HG03469 (cell line): ENCODE data around the gene POLR3H.
"Not testable (repeated sequence)": the region's sequence is repeated elsewhere in the genome, so short reads cannot be mapped to it uniquely, and the experiment has no call there.

Source experiments
- ATAC-seq: cut with Tn5 transposase; IDR thresholded peaks from one replicate; pipeline ENCODE4 v1.9.1; 2021; ENCODE audit warnings: mild to moderate bottlenecking, moderate library complexity, moderate number of reproducible peaks; ENCODE audit not compliant: unreplicated experiment

POLR3H gene, protein sequence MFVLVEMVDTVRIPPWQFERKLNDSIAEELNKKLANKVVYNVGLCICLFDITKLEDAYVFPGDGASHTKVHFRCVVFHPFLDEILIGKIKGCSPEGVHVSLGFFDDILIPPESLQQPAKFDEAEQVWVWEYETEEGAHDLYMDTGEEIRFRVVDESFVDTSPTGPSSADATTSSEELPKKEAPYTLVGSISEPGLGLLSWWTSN

GRCh38 chr22:41543854-41544670, at the start of gene POLR3H:
Gene POLR3H, minus strand, starts transcription at chr22:41544470. Its CDS starts 369 bp downstream, at chr22:41544101.
- peak; percentile 74 for ATAC-seq

- ATAC-seq: not testable (repeated sequence)
Measured at GRCh38 chr22:41593336-41593960, 49.2 kb upstream of the POLR3H start.

DNA sequence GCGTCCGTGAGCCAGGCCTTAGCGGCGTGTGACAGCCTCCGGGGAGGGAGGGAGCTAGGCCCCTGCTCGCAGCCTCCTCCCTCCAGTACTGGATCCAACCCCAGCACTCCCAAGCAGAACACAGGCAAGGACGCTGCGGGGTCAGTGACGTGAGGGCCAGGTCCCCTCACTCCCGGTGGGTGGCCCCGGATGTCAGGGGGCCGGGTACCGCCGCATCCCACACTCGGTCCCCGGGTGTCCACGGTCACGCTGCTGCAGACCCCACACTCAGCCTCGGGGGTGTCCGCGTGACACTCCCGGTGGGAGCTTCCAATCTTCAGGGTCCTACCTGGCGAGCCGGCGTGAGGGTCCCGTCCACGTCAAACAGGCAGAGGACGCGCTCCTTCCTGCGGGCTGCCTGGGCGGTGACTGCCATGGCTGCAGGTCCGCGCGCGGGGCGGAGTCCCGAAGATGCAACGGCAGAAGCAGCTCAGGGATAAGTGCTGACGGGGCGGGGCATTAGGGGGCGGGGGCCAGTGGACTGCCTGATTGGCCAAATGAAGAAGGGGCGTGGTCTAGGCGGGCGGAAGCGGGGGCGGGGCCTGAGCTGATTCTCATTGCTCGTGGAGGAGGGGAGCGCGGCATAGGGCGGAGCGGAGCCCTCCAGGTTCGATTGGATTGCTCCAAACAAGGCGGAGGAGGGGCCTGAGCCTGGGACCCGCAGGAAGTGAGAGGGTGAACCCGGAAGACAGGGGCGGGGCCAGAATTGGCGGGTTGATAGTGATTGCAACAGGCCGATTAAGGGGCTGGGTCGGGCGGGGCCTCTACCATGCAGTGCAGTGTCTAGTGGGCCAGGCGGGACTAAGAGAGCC, 45.3 kb upstream of the POLR3H start, which contains the start of gene PMM1:
PMM1 (minus strand) TSS at position 450 of the 851 bp plus-strand sequence; CDS start at position 415, 35 bp downstream.
- ATAC-seq: peak; percentile 84

- ATAC-seq: no peak
Measured at GRCh38 chr22:41587347-41587723, 43.1 kb upstream of the POLR3H start.

GRCh38 chr22:41585898-41586297, 41.6 kb upstream of the POLR3H start:
- ATAC-seq: no peak

DNA sequence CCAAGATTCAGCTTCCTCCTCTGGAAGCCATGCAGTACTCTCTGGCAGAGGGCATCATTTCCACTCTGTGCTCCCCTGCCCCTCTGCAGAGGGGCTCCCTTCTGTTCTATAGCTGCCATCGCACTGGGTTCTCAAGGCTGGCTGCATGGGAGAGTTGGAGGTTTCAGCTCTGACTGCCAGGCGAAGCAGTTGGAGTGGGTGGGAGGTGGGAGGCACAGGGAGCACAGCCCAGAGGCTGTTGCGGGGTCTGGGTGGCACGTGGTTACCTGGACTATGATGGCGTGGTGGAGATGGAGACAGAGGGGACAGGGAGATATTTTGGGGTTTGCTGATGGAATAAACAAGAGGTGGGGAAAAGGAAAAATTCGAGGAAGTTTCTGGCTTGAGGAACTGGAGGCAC, 40.6 kb upstream of the POLR3H start:
- no peak for ATAC-seq

DNA sequence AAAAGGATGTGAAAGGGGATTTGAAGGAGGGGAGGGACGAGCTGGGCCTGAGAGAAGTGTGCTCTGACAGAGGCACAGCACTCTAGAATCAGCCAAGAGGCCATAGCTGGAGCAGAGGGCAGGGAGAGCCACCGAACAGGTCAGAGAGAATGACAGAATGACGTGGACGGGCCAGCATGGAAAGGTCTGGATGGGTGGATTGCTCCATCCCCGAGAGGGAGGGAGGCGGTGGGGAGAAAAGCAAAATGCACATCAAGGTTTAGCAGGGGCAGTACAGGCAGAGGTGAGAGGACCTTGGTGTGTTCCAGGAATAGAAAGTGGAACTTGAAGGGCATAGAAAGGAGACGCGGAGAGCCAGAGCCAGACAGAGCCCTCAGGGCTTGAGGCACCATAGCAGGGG, 38.4 kb upstream of the POLR3H start:
- ATAC-seq: no peak

GRCh38 chr22:41579997-41580355, 35.7 kb upstream of the POLR3H start:
- ATAC-seq: no peak

DNA sequence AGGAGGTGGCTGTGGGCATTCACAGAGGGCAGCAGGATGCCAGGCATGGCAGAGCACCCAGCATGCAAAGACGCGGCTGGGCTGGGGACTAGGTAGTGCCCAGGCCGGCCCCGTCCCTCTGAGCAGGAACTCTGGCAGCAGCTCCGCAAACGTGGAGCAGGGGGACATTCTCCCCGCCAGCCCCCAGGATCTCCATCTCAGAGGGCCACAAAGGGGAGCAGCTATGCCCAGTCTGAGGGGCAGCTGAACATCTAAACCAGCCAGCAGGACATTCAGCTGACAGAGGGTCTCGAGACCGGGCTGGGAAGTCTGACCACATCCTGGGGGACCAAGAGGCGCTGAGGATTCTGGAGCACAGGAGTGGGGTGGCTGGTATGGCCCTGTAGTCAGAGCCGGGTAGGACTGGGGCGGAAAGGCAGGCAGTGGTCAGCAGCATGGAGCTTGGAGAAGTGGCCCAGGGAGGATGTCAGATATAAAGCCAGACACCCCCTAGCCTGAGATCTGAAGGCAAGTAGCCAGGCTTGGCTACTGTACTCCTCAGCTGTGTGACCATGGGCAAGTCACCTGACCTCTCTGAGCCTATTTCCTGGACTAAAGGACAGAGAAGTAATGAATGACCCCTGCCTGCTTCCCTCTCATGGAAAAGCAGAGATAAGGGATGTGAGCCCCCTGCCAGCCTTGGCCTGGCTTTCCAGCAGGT, 35.2 kb upstream of the POLR3H start:
- no peak for ATAC-seq

- ATAC-seq: no peak
Measured at GRCh38 chr22:41578818-41579217, 34.5 kb upstream of the POLR3H start.

GRCh38 chr22:41578114-41578513, 33.8 kb upstream of the POLR3H start:
- ATAC-seq: no peak

DNA sequence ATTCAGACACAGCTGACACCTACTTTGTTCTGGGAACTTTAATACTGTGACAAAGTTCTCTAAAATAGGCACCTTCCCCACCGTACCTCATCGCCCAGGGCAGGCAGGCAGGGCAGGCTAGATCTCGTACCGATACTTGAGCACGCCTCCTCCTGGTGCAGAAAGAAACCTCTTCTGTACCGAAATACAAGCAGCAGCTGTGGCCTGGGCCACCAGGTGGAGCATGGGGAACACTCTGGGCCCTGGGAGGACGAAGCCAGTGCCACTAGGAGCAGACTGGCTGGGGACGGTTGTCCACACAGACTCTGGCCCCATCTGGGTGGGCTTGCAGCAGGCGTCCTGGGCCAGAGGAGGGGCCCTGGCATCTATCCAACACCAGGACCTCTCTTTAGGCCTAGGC, 32.6 kb upstream of the POLR3H start:
- no peak for ATAC-seq

DNA sequence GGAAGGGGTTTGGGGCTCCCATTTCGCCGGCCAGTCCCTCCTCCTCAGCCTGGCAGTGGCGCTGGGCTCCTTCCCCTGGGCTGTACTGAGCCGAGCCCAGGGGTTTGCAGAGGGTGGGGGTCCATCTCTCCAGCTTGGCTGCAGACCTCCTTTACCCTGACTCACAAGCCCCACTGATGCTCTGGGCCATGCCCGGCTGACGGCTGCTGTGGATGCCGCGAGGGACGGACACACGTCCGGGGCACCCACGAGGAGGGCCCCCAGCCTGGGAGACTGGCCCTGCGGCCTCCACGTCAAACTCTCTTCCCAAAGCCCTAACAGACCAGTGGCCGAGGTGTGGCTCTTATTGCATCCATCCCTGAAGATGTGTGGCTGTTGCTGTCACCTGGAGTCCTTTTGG, 31.3 kb upstream of the POLR3H start:
- no peak for ATAC-seq

- no peak for ATAC-seq
Measured at GRCh38 chr22:41574847-41575381, 30.6 kb upstream of the POLR3H start.

DNA sequence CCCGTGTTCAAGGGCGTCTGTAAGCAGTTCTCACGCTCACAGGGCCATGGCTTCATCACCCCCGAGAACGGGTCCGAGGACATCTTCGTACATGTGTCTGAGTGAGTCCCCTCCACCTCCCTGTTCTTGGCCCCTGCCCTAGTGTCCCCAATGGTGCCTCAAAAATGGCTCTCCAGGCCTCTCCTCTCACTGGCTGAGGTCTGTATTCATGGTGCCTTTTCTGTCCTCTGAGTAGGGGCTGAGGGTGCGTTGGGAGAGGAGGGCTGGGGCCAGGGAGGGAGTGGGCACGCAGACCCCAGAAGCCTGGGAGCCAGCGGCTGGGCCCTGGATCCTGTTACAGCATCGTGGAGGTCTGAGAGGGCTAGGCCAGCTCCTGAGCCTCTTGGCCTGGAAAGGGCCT, 29.4 kb upstream of the POLR3H start:
- no peak for ATAC-seq

- not testable (repeated sequence) for ATAC-seq
Measured at GRCh38 chr22:41572305-41572704, 28.0 kb upstream of the POLR3H start.

DNA sequence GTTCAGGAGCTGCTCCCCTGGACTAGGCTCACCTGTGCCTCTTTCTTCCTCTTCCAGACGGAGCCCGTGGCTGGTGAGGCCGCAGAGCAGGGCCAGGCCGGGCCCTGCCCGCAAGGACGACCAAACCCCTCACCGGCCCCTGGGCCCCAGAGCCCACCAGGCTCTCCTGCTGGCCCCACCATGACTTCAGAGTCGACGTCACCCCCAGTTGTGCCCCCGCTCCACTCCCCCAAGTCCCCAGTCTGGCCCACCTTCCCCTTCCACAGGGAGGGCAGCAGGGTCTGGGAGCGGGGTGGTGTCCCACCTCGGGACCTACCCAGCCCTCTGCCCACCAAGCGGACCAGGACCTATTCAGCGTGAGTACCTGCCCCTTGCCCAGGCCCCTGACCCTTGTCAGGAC, 27.5 kb upstream of the POLR3H start:
- ATAC-seq: no peak

DNA sequence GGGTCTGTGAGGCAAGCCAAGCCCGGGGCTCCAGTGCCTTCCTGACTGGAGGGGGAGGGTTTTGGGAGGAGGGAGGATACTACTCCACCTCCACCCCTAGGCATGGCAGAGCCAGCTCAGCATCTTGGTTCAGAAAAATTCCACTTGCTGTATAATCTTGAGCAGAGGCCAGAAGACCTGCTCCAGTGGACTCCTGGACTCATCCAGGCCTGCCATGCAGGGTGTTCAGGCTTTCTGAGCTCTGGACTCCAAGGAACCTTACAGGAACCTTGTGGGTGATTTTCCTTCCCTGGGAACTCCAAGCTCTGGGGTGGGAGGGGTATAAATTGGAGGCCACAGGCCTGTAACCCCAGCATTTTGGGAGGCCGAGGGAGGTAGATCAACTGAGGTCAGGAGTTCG, 26.0 kb upstream of the POLR3H start:
- no peak for ATAC-seq

GRCh38 chr22:41568811-41569210, 24.5 kb upstream of the POLR3H start:
- no peak for ATAC-seq

GRCh38 chr22:41567512-41567768, 23.2 kb upstream of the POLR3H start:
- no peak for ATAC-seq
